Large intestine (tissue), 3 donors: Measurements from ENCODE around the gene DNAH2. TPM values are rescaled to one million over a fixed set of nuclear protein-coding genes. Genes with fewer than 3 reads are reported as not detected.

Source experiments
- DNase-seq, 2 donors: peaks; one replicate each; pipeline versions ENCODE4 v3.0.0 to v3.0.0-alpha.2; 2013
- H3K27ac ChIP-seq: one replicate; pipeline ENCODE4 v1.5.1; 2013; ENCODE audit warnings: low read length
- H3K27me3 ChIP-seq: 2 replicates; pipeline ENCODE4 v1.6.1; 2013; ENCODE audit warnings: low read length; ENCODE audit not compliant: control insufficient read depth, insufficient read depth
- H3K36me3 ChIP-seq: 2 replicates; pipeline ENCODE4 v1.6.1; 2013; ENCODE audit warnings: low read length; ENCODE audit not compliant: control insufficient read depth, insufficient read depth
- H3K4me1 ChIP-seq: one replicate; pipeline ENCODE4 v1.6.1; 2013; ENCODE audit warnings: low read length; ENCODE audit not compliant: control insufficient read depth, insufficient read depth
- H3K4me3 ChIP-seq: one replicate; pipeline ENCODE4 v1.5.1; 2013; ENCODE audit warnings: low read length
- H3K9me3 ChIP-seq: one replicate; pipeline ENCODE4 v1.6.1; 2013; ENCODE audit warnings: mild to moderate bottlenecking, low read depth, low read length, moderate library complexity; ENCODE audit not compliant: control insufficient read depth
- WGBS: methylation state at CpG from one replicate; pipeline ENCODE4 v1.1.5; 2013; ENCODE audit warnings: low lambda C conversion rate; ENCODE audit not compliant: insufficient coverage; 5-methylcytosine and 5-hydroxymethylcytosine counted together
- polyA plus RNA-seq: library from polyadenylated mRNA; unstranded; fragments of 120-200 nt; gene quantifications from one replicate; pipeline ENCODE4 v1.2.1, GENCODE V29; 2013

The DNAH2 gene
- polyA plus RNA-seq, 1 donor, result 0.09 TPM

DNA sequence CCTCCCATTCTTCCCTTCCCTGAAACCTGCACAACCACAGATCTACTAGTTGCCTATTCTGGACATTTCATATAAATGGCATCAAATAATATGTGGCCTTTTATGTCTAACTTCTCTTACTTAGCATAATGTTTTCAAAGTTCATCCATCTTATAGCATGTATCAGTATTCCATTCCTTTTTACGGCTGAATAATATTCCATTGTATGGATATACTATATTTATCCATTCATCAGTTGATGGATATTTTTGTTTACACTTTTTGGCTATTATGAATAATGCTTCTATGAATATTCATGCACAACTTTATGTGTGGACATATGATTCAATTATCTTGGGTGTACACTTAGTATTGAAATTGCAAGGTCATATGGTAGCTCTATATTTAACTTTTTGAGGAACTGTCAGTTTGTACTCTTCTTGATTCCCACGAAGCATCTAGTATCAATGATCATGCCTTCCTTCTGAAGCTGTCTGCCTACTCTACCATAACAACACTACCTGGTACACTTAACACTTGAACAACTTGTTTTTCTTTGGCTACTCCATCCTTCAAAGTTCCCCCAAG is 158.3 kb downstream of the DNAH2 start:
- Histone ChIP-seq H3K9me3 (no peaks in the 10 kb centered on the region), H3K4me3 (no peak overlapping the region), H3K27me3 (no peaks in the 10 kb centered on the region), H3K4me1 (no peaks in the 10 kb centered on the region), H3K36me3 (peaks cover 28% of the 10 kb centered on the region), H3K27ac (no peak overlapping the region)
- DNase-seq, result no peak
- WGBS, result 100% methylated on average over 2 of the region's 2 CpGs

DNA sequence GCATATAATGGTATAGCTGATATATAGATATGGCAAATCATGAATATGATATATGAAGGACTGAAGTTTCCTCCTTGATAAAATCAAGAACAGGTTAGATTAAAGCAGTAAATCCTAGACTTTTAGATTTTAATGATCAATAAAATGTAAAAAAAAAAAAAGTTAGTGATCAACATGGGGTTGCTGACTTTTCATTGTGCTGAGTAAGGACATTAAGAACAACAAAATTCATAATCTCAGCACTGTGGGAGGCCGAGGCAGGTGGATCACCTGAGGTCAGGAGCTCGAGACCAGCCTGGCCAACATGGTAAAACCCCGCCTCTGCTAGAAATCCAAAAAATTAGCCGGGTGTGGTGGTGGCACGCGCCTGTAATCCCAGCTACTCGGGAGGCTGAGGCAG is 160.7 kb downstream of the DNAH2 start:
- WGBS, result no CpG with 5 or more reads among the region's 7 CpGs
- no peak overlapping the region for H3K27ac ChIP-seq
- H3K36me3 ChIP-seq, result peaks cover 35% of the 10 kb centered on the region
- H3K4me1 ChIP-seq, result peaks cover 13% of the 10 kb centered on the region
- DNase-seq, result no peak
- no peaks in the 10 kb centered on the region for H3K27me3 ChIP-seq
- no peaks in the 10 kb centered on the region for H3K9me3 ChIP-seq
- no peak overlapping the region for H3K4me3 ChIP-seq

DNA sequence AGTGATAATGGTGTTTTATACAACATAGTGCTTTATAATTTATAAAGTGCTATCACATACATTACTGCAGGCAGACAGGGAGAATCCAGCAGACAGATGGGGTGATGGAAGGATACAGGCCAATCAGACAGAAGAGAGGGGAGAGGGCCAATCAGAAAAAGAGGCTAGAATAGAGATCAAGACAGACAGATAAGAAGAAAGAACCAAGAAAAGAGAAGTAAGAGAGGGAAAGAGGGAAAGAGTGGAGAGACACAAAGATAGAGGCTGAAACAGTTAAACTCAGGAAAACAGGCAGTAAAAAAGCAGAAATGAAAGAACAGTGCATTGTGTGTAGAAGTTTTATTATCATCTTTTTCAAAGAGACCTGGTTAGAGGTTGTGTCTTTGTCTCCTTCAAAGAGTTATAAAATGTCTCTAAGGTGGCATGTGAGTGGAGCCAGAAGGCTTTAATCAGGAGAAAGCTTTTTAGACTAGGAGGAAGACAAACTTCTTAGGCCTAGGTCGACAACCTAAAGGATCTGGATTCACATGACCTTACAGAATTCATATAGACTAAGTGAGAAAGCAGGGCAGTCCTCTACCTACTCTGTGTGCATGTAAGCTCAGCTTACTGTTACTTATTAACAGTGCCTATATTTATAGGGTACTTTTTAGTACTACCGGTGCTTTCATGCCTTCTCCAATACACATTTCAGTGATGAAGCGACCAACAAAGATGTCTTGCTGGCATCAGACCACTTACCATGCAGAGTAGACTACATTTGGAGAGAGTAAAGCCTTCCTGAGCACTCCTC is 162.7 kb downstream of the DNAH2 start:
- no CpG with 5 or more reads among the region's 3 CpGs for WGBS
- Histone ChIP-seq H3K4me3 (no peak overlapping the region), H3K27me3 (no peaks in the 10 kb centered on the region), H3K27ac (no peak overlapping the region), H3K9me3 (no peaks in the 10 kb centered on the region), H3K4me1 (peaks cover 19% of the 10 kb centered on the region), H3K36me3 (peaks cover 28% of the 10 kb centered on the region)
- DNase-seq, result no peak

DNA sequence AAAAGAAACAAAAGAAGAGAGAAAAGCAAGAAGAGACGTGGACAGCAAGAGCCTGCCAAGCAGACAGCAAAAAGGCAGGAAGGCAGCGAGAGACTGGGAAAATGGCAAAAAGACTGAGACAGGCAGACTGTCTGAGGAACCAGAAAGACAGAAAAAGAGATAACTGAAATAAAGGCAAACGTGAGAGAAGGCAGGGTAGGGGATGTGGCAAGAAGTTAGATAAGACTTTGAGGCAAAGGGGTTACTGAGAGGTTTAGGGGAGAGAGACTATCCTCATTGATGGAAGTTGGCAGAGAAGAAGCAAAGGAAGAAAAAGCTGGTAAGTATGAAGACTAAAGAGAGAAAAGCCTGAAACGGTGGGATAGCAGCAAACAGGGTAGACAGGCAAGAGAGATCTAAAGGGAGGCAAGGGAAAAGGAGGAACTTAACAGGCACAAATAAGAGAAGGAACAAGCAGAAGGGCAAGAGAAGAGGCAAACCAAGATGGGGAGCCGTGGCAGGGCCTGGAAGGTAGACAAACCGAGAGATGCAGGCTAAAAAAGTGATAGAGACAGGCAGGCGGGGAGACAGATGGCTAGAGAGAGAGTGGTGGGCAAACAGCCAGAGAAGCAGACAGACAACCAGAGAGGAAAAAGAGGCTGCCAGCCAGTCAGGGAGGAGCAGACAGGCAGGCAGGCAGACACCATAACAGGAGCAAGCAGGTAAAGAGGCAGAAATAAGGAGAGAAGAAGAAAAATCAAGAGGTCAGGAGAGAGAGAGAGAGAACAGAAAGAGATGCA is 163.9 kb downstream of the DNAH2 start:
- Histone ChIP-seq H3K4me3 (no peak overlapping the region), H3K36me3 (peaks cover 26% of the 10 kb centered on the region), H3K9me3 (no peaks in the 10 kb centered on the region), H3K27ac (no peak overlapping the region), H3K27me3 (no peaks in the 10 kb centered on the region), H3K4me1 (peaks cover 26% of the 10 kb centered on the region)
- DNase-seq, result no peak
- WGBS, result 78% methylated on average over 4 of the region's 7 CpGs

DNA sequence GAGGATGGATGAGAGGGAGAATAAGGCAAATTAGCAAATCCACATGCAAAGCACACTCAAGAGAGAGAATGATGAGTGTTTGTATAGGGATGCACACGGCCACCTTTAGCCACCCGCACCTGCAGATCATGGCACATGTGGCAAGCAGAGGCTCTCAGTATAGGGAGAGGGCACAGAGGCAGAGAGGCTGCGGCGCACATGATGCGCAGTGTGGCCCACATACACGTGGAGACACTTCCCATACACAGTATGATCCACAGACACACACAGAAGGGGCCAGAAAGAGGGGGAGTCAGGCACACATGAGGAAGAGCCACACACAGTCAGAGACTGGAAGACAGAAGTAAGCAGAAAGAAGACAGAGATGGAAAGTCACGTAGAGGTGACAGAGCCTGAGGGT is 164.5 kb downstream of the DNAH2 start:
- DNase-seq, result no peak
- Histone ChIP-seq H3K27me3 (no peaks in the 10 kb centered on the region), H3K9me3 (no peaks in the 10 kb centered on the region), H3K36me3 (peaks cover 26% of the 10 kb centered on the region), H3K27ac (peak overlapping the region; percentile 24), H3K4me1 (peaks cover 31% of the 10 kb centered on the region), H3K4me3 (no peak overlapping the region)
- WGBS, result 100% methylated on average over 1 of the region's 7 CpGs

DNA sequence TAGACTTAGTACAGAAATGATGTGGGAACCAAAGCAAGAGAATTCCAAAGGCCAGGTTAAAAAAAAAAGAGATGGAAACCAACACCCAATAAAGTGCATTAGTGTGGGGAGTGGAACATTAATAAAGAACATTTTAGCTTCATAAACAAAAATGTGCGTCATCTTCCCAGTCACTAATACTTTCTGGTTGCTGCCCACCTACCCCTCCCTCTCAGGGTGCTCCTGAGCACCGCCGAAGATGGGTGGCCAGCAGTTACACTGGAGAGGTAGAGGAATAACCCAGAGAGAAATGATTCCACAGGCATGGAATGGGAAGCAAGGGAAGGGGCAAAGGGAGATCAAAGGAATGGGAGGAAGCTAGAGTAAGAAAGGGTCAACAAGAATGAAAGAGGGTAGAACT is 165.1 kb downstream of the DNAH2 start:
- WGBS, result no CpG with 5 or more reads among the region's 3 CpGs
- Histone ChIP-seq H3K27me3 (no peaks in the 10 kb centered on the region), H3K27ac (no peak overlapping the region), H3K4me3 (no peak overlapping the region), H3K9me3 (no peaks in the 10 kb centered on the region), H3K4me1 (peaks cover 35% of the 10 kb centered on the region), H3K36me3 (peaks cover 26% of the 10 kb centered on the region)
- no peak for DNase-seq

Other genes with a start within 250 kb of the DNAH2 start
- gene ZBTB4, start 238.1 kb upstream of the DNAH2 start, polyA plus RNA-seq, result 65.6 TPM
- 0.52 TPM for gene SLC35G6, start 236.3 kb upstream of the DNAH2 start, polyA plus RNA-seq
- 98.7 TPM for gene POLR2A, start 233.4 kb upstream of the DNAH2 start, polyA plus RNA-seq
- 32.7 TPM for gene TNFSF12, start 168.7 kb upstream of the DNAH2 start, polyA plus RNA-seq
- 23.4 TPM for gene TNFSF13, start 159.0 kb upstream of the DNAH2 start, polyA plus RNA-seq
- 47.7 TPM for gene SENP3, start 155.8 kb upstream of the DNAH2 start, polyA plus RNA-seq
- gene CD68, start 138.1 kb upstream of the DNAH2 start, polyA plus RNA-seq, result 512 TPM
- gene MPDU1, start 133.9 kb upstream of the DNAH2 start, polyA plus RNA-seq, result 105 TPM
- gene SOX15, start 127.7 kb upstream of the DNAH2 start, polyA plus RNA-seq, result 2.0 TPM
- gene FXR2, start 102.8 kb upstream of the DNAH2 start, polyA plus RNA-seq, result 28.2 TPM
- gene SAT2, start 89.9 kb upstream of the DNAH2 start, polyA plus RNA-seq, result 327 TPM
- 23.6 TPM for gene SHBG, start 87.6 kb upstream of the DNAH2 start, polyA plus RNA-seq
- gene ATP1B2, start 66.8 kb upstream of the DNAH2 start, polyA plus RNA-seq, result 4.8 TPM
- 49.7 TPM for gene TP53, start 30.3 kb upstream of the DNAH2 start, polyA plus RNA-seq
- gene WRAP53, start 29.3 kb upstream of the DNAH2 start, polyA plus RNA-seq, result 7.9 TPM
- 7.4 TPM for gene EFNB3, start 12.5 kb upstream of the DNAH2 start, polyA plus RNA-seq
- 24.9 TPM for gene KDM6B, start 116.5 kb downstream of the DNAH2 start, polyA plus RNA-seq
- gene TMEM88, start 137.3 kb downstream of the DNAH2 start, polyA plus RNA-seq, result 10.4 TPM
- gene NAA38, start 139.8 kb downstream of the DNAH2 start, polyA plus RNA-seq, result 50.7 TPM
- 13.8 TPM for gene CYB5D1, start 140.3 kb downstream of the DNAH2 start, polyA plus RNA-seq
- gene CHD3, start 171.0 kb downstream of the DNAH2 start, polyA plus RNA-seq, result 73.8 TPM
- 3.7 TPM for gene RNF227, start 198.5 kb downstream of the DNAH2 start, polyA plus RNA-seq
- 5.3 TPM for gene KCNAB3, start 212.1 kb downstream of the DNAH2 start, polyA plus RNA-seq
- 101 TPM for gene TRAPPC1, start 214.2 kb downstream of the DNAH2 start, polyA plus RNA-seq
- gene CNTROB, start 214.5 kb downstream of the DNAH2 start, polyA plus RNA-seq, result 30.1 TPM